Stimulated activated CD8-positive, alpha-beta memory T cell treated with anti-CD3 and anti-CD28 coated beads, Interleukin-15, amount 100 ng/mL, for 48 hours (primary cell): Measurements from ENCODE around the gene CUL9.

ENCODE experiments used
- DNase-seq, 2 donors: peaks; one replicate each; pipeline ENCODE4 v3.0.0-alpha.2; 2020; ENCODE audit warnings: low read depth in 2 of 2

CUL9 gene

GRCh38 chr6:43256670-43257366 lies 74.8 kb downstream of the CUL9 start:
- DNase-seq, result no peak

- DNase-seq, result no peak
Observed at GRCh38 chr6:43257367-43258145, 75.6 kb downstream of the CUL9 start.

GRCh38 chr6:43258180-43258579 lies 76.2 kb downstream of the CUL9 start:
- DNase-seq, result no peak

GRCh38 chr6:43258807-43259686 lies 77.1 kb downstream of the CUL9 start:
- DNase-seq, result no peak

GRCh38 chr6:43260791-43261190 lies 78.8 kb downstream of the CUL9 start:
- DNase-seq, result no peak

GRCh38 chr6:43261198-43261597 lies 79.2 kb downstream of the CUL9 start:
- no peak for DNase-seq

GRCh38 chr6:43262000-43262779 lies 80.2 kb downstream of the CUL9 start:
- DNase-seq, result no peak

- DNase-seq, result no peak
Observed at GRCh38 chr6:43262780-43263313, 80.9 kb downstream of the CUL9 start.

GRCh38 chr6:43263314-43264178 lies 81.5 kb downstream of the CUL9 start:
- peak; percentile 58 to 60 for DNase-seq

GRCh38 chr6:43264599-43265145 lies 82.7 kb downstream of the CUL9 start:
- no peak for DNase-seq

- no peak for DNase-seq
Observed at GRCh38 chr6:43265564-43265963, 83.6 kb downstream of the CUL9 start.

GRCh38 chr6:43267619-43268354 lies 85.8 kb downstream of the CUL9 start:
- DNase-seq, result no peak

- no peak for DNase-seq
Observed at GRCh38 chr6:43268355-43268700, 86.3 kb downstream of the CUL9 start.

- no peak for DNase-seq
Observed at GRCh38 chr6:43268782-43269272, 86.8 kb downstream of the CUL9 start.

GRCh38 chr6:43269273-43270007 lies 87.4 kb downstream of the CUL9 start:
- peak in 1 of 2 donors; percentile 35 for DNase-seq

- no peak for DNase-seq
Observed at GRCh38 chr6:43271103-43271815, 89.3 kb downstream of the CUL9 start.

- no peak for DNase-seq
Observed at GRCh38 chr6:43271944-43272343, 89.9 kb downstream of the CUL9 start.

- DNase-seq, result no peak
Observed at GRCh38 chr6:43273707-43274106, 91.7 kb downstream of the CUL9 start.
